Measurements from ENCODE around the gene PLXNA2. TPM values are rescaled to one million over a fixed set of nuclear protein-coding genes. Genes with fewer than 3 reads are reported as not detected.

The PLXNA2 gene
- total and polyA plus RNA-seq, 2 of the 8 experiments (the other 6 are each of a cell fraction or from before 2014, with no cell fraction given) = 0.33 to 1.5 TPM

- Histone ChIP-seq H2BK20ac (ENCODE audit: low read length) (no peak overlapping the region), H2BK12ac (ENCODE audit: low read depth, low read length) (no peak overlapping the region), H3K79me1 (ENCODE audit: low read depth, low read length) (no peaks in the 10 kb centered on the region), H3K4me1 (replicated peaks in 1 of 4; ENCODE audit: control insufficient read depth in 3 of 4, insufficient read depth in 4 of 4, low read length in 3 of 4) (peaks cover 6 to 16% (median 8%) of the 10 kb centered on the region in 4 experiments; a peak in 6 of 7 replicates), H3K9ac (replicated peaks in 1 of 4; ENCODE audit: extremely low read depth in 1 of 4, low read depth in 3 of 4, low read length in 3 of 4) (no peak overlapping the region), H3K4me3 (ENCODE audit: extremely low read depth in 1 of 4, insufficient read depth in 2 of 4, low read depth in 3 of 4, low read length in 4 of 4) (no peak overlapping the region), H4K91ac (replicated peaks; ENCODE audit: insufficient read length, low read length) (no peak overlapping the region), H3K23ac (ENCODE audit: insufficient read length) (no peak overlapping the region), H3K4me2 (ENCODE audit: insufficient read depth in 1 of 2, low read depth in 2 of 2, low read length in 2 of 2) (no peak overlapping the region), H2AFZ (ENCODE audit: low read length) (no peak overlapping the region), H2BK5ac (ENCODE audit: low read depth, low read length) (no peak overlapping the region), H3K23me2 (ENCODE audit: low read depth, low read length) (peaks cover 20% of the 10 kb centered on the region; the same call in 1 of the 2 replicates), H3K18ac (ENCODE audit: extremely low read depth, low read length) (no peak overlapping the region), H3K79me2 (ENCODE audit: control insufficient read depth in 1 of 2, insufficient read depth in 2 of 2, low read length in 2 of 2) (no peaks in the 10 kb centered on the region), H3K27me3 (replicated peaks in 1 of 4; ENCODE audit: control insufficient read depth in 3 of 4, extremely low read depth in 1 of 4, insufficient read depth in 3 of 4, low read length in 3 of 4) (peaks cover 16 to 42% (median 35%) of the 10 kb centered on the region in 4 experiments), H2AK5ac (ENCODE audit: low read depth, low read length) (no peak overlapping the region), H2BK15ac (ENCODE audit: low read length) (no peak overlapping the region), H4K8ac (ENCODE audit: extremely low read depth, insufficient read depth, low read length) (no peak overlapping the region), H3K4ac (replicated peaks; ENCODE audit: insufficient read length, low read depth, low read length) (no peak overlapping the region), H3K14ac (ENCODE audit: insufficient read length) (no peak overlapping the region), H3K27ac (ENCODE audit: low read depth, low read length) (no peak overlapping the region), H3K9me3 (ENCODE audit: insufficient read depth in 2 of 2, low read depth in 1 of 2, low read length in 1 of 2) (no peaks in the 10 kb centered on the region), H2BK120ac (replicated peaks; ENCODE audit: low read depth, low read length) (no peak overlapping the region), H3K36me3 (ENCODE audit: control insufficient read depth in 2 of 4, insufficient read depth in 4 of 4, low read length in 3 of 4) (no peaks in the 10 kb centered on the region), H4K5ac (ENCODE audit: insufficient read length, low read depth, low read length) (no peak overlapping the region), H3K56ac (replicated peaks; ENCODE audit: insufficient read length, low read depth, low read length) (no peak overlapping the region), H4K20me1 (replicated peaks in 1 of 2; ENCODE audit: control insufficient read depth in 1 of 2, insufficient read depth in 2 of 2, low read length in 2 of 2) (peaks cover 0 to 8% of the 10 kb centered on the region in 2 experiments)
- ChIA-PET CTCF (ENCODE audit: partially characterized antibody) (interaction anchor here (0.6 to 16.9 kb wide), 34 partner anchors 7 to 1113 kb away, joined by 3 to 315 read pairs (median 6); no protein-coding TSS in a partner anchor), POLR2A (ENCODE audit: partially characterized antibody) (no interaction called here)
- TF ChIP-seq RNF2 (IDR thresholded peaks at IDR 0.05; ENCODE audit: borderline replicate concordance, low read depth, low read length, missing control alignments, poor library complexity, severe bottlenecking) (no peak), KDM5A (IDR thresholded peaks at IDR 0.05; ENCODE audit: low read length) (no peak), YY1 (IDR thresholded peaks at IDR 0.05; ENCODE audit: low read depth, low read length) (no peak), SP1 (IDR thresholded peaks at IDR 0.05; ENCODE audit: low read depth, low read length) (no peak), JUND (IDR thresholded peaks at IDR 0.05; ENCODE audit: low read length) (no peak), FOSL1 (IDR thresholded peaks at IDR 0.05; ENCODE audit: insufficient read depth, low read depth, low read length) (no peak), POLR2A (IDR thresholded peaks at IDR 0.05; ENCODE audit: control extremely low read depth in 1 of 2, low read depth in 2 of 2, low read length in 2 of 2) (no peak), SIX5 (IDR thresholded peaks at IDR 0.05; ENCODE audit: low read depth, low read length) (no peak), HDAC2 (IDR thresholded peaks at IDR 0.05; ENCODE audit: borderline replicate concordance in 1 of 2, low read depth in 2 of 2, low read length in 2 of 2) (no peak), SP4 (IDR thresholded peaks at IDR 0.05; ENCODE audit: low read length) (no peak), BCL11A (IDR thresholded peaks at IDR 0.05; ENCODE audit: low read depth in 2 of 2, low read length in 2 of 2) (no peak)
- no peak for DNase-seq (ENCODE audit: low read depth in 1 of 2, low spot score in 2 of 2)
- WGBS, 2 experiments (ENCODE audit: extremely low coverage in 1 of 2, insufficient coverage in 1 of 2, insufficient read length in 1 of 2, insufficient replicate concordance in 2 of 2, low coverage in 1 of 2, low lambda C conversion rate in 2 of 2, missing lambda C conversion rate in 1 of 2) = 79% methylated on average over 3 of the region's 3 CpGs; no CpG with 5 or more reads in 1 of the 2 experiments
- no peak for FAIRE-seq
Measured at GRCh38 chr1:208240662-208241355, 3.4 kb downstream of the PLXNA2 start.
